KMS-11 (cell line): Measurements from ENCODE around the gene FHIP1A.

ENCODE experiments used
- H2AFZ ChIP-seq: fragments of 200-600 bp; sonication (generic); 2 replicates; pipeline ENCODE4 v1.6.1; 2016; ENCODE audit warnings: antibody characterized with exemption, mixed run types, low read depth
- H3K27ac ChIP-seq: fragments of 200-600 bp; sonication (generic); 2 replicates; pipeline ENCODE4 v1.6.1; 2016; ENCODE audit warnings: mild to moderate bottlenecking, mixed run types
- H3K27me3 ChIP-seq: fragments of 200-600 bp; sonication (generic); 2 replicates; pipeline ENCODE4 v1.6.1; 2017; ENCODE audit warnings: mild to moderate bottlenecking, low read depth, mixed run types, moderate library complexity; ENCODE audit not compliant: insufficient read depth
- H3K36me3 ChIP-seq: fragments of 200-600 bp; sonication (generic); 2 replicates; pipeline ENCODE4 v1.6.1; 2017; ENCODE audit warnings: mild to moderate bottlenecking, mixed run types; ENCODE audit not compliant: insufficient read depth
- H3K4me1 ChIP-seq: fragments of 200-600 bp; sonication (generic); 2 replicates; pipeline ENCODE4 v1.6.1; 2016; ENCODE audit warnings: mild to moderate bottlenecking, low read depth, mixed run types; ENCODE audit not compliant: poor library complexity, severe bottlenecking
- H3K4me2 ChIP-seq: fragments of 200-600 bp; sonication (generic); 2 replicates; pipeline ENCODE4 v1.7.0; 2016; ENCODE audit warnings: mild to moderate bottlenecking, mixed run types
- H3K4me3 ChIP-seq: fragments of 200-600 bp; sonication (generic); IDR thresholded peaks from 2 replicates; pipeline ENCODE4 v1.6.1; 2017; ENCODE audit warnings: low read depth, low read length, mixed read lengths; ENCODE audit not compliant: insufficient read depth
- H3K79me2 ChIP-seq: fragments of 200-600 bp; sonication (generic); 2 replicates; pipeline ENCODE4 v1.6.1; 2016; ENCODE audit warnings: low read depth, mixed run types; ENCODE audit not compliant: insufficient read depth
- H3K9ac ChIP-seq: fragments of 200-600 bp; sonication (generic); 2 replicates; pipeline ENCODE4 v1.6.1; 2016; ENCODE audit warnings: mild to moderate bottlenecking, mixed run types
- H4K20me1 ChIP-seq: fragments of 200-600 bp; sonication (generic); 2 replicates; pipeline ENCODE4 v1.6.1; 2016; ENCODE audit warnings: mild to moderate bottlenecking, mixed run types; ENCODE audit not compliant: insufficient read depth
- TF ChIP-seq, protein P1 (sequence below): fragments of 200-600 bp; sonication (generic); conservative IDR thresholded peaks from 2 replicates; pipeline ENCODE4 v1.6.1; 2017; ENCODE audit warnings: low read depth, mild to moderate bottlenecking, antibody characterized with exemption, low read length, moderate library complexity, mixed read lengths

FHIP1A gene

DNA sequence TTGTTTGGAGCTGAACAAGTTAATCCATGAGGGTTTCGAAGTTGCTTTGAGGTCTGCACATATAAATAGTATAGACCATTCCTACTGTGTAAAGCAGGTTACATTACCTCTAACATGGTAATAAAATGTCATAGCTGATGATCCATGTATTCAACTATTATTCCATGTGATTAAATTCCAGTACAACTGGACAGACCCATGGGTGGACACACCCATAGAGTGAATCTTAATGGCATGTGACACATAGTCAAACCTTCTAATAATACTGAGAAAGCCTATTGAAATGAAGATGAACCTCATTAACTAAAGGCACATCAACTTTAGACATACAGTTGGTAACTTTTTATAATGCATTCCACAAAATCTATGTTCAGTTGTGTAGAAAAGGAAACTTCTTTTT lies 28.5 kb downstream of the FHIP1A start:
- H3K9ac ChIP-seq: no peak overlapping the region
- H2AFZ ChIP-seq: no peak overlapping the region
- no peaks in the 10 kb centered on the region for H3K36me3 ChIP-seq
- H3K4me3 ChIP-seq: no peak overlapping the region
- H3K79me2 ChIP-seq: no peaks in the 10 kb centered on the region
- TF ChIP-seq, protein P1, sequence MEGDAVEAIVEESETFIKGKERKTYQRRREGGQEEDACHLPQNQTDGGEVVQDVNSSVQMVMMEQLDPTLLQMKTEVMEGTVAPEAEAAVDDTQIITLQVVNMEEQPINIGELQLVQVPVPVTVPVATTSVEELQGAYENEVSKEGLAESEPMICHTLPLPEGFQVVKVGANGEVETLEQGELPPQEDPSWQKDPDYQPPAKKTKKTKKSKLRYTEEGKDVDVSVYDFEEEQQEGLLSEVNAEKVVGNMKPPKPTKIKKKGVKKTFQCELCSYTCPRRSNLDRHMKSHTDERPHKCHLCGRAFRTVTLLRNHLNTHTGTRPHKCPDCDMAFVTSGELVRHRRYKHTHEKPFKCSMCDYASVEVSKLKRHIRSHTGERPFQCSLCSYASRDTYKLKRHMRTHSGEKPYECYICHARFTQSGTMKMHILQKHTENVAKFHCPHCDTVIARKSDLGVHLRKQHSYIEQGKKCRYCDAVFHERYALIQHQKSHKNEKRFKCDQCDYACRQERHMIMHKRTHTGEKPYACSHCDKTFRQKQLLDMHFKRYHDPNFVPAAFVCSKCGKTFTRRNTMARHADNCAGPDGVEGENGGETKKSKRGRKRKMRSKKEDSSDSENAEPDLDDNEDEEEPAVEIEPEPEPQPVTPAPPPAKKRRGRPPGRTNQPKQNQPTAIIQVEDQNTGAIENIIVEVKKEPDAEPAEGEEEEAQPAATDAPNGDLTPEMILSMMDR: no peak
- H4K20me1 ChIP-seq: no peaks in the 10 kb centered on the region
- H3K4me2 ChIP-seq: no peak overlapping the region
- no peak overlapping the region for H3K27ac ChIP-seq
- H3K4me1 ChIP-seq: no peaks in the 10 kb centered on the region
- H3K27me3 ChIP-seq: no peaks in the 10 kb centered on the region

- no peaks in the 10 kb centered on the region for H3K79me2 ChIP-seq
- H3K9ac ChIP-seq: no peak overlapping the region
- no peaks in the 10 kb centered on the region for H3K4me1 ChIP-seq
- no peak overlapping the region for H3K27ac ChIP-seq
- no peak overlapping the region for H3K4me2 ChIP-seq
- H3K4me3 ChIP-seq: no peak overlapping the region
- no peaks in the 10 kb centered on the region for H4K20me1 ChIP-seq
- H2AFZ ChIP-seq: no peak overlapping the region
- H3K36me3 ChIP-seq: no peaks in the 10 kb centered on the region
- H3K27me3 ChIP-seq: no peaks in the 10 kb centered on the region
- TF ChIP-seq, protein P1: no peak
Observed at GRCh38 chr4:151438154-151438553, 29.2 kb downstream of the FHIP1A start.

DNA sequence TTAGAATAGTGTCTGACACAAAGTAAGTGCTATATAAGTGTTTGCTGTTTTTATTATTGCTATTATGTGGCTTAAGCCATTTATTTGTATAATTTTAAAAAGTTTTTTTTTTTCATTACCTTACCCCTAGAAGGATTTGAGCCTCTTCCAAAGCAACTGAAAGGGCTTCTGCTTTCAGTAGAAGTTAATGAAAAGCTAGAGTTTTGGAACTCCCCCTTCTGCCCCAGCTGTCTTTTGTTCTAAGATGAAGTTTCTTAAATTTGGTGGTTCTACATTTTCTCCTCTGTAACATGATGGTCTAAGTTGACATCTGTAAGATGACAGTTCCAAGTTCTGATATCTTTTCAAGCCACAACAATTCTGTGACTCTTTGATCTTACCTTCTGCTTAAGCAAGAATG lies 30.3 kb downstream of the FHIP1A start:
- H2AFZ ChIP-seq: no peak overlapping the region
- H3K36me3 ChIP-seq: no peaks in the 10 kb centered on the region
- H4K20me1 ChIP-seq: no peaks in the 10 kb centered on the region
- H3K4me1 ChIP-seq: no peaks in the 10 kb centered on the region
- no peaks in the 10 kb centered on the region for H3K79me2 ChIP-seq
- H3K4me3 ChIP-seq: no peak overlapping the region
- H3K27me3 ChIP-seq: no peaks in the 10 kb centered on the region
- no peak overlapping the region for H3K9ac ChIP-seq
- H3K27ac ChIP-seq: no peak overlapping the region
- TF ChIP-seq, protein P1: no peak
- H3K4me2 ChIP-seq: no peak overlapping the region

DNA sequence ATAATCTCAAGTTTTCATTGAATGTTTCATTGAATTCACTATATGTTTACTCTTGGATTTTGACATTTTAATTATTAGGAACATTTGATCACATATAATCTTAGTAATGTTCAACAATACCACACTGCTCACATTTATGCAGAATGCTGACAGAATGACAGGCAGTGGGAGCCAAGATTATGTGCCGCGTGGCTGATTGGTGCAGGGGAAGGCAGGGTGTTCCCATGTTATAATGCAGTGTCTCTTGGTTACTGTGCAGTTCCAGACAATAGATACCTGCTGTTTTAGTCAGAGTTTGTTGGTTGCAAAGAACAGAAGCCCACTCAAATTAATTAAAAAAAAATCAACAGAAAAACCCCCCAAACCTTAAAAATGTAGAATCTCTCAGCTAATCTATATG lies 33.0 kb downstream of the FHIP1A start:
- Histone ChIP-seq H3K4me1 (no peaks in the 10 kb centered on the region), H2AFZ (no peak overlapping the region), H3K4me3 (no peak overlapping the region), H3K27ac (no peak overlapping the region), H3K9ac (no peak overlapping the region), H3K36me3 (no peaks in the 10 kb centered on the region), H3K27me3 (no peaks in the 10 kb centered on the region), H3K4me2 (no peak overlapping the region), H3K79me2 (no peaks in the 10 kb centered on the region), H4K20me1 (no peaks in the 10 kb centered on the region)
- TF ChIP-seq, protein P1: no peak

DNA sequence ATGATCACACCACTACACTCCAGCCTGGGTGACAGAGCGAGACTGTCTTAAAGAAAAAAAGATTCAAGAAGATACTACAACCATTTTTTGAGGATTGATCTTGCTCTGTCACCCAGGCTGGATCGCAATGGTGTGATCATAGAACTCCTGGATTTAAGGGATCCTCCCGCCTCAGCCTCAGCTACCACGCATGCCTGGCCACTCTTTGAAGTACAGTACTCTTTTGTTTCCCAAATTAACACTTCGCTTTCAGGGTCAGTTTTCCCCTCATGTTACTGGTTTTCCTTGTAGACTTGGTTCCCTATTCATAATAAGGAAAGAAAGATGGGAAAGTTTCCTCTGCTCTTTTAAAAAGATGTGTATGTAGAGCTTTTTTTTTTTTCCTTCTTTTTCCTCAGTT lies 34.3 kb downstream of the FHIP1A start:
- no peaks in the 10 kb centered on the region for H3K27me3 ChIP-seq
- no peaks in the 10 kb centered on the region for H3K79me2 ChIP-seq
- no peaks in the 10 kb centered on the region for H3K4me1 ChIP-seq
- no peaks in the 10 kb centered on the region for H4K20me1 ChIP-seq
- H3K27ac ChIP-seq: no peak overlapping the region
- TF ChIP-seq, protein P1: no peak
- H3K9ac ChIP-seq: no peak overlapping the region
- no peaks in the 10 kb centered on the region for H3K36me3 ChIP-seq
- H3K4me2 ChIP-seq: no peak overlapping the region
- H2AFZ ChIP-seq: no peak overlapping the region
- H3K4me3 ChIP-seq: no peak overlapping the region
